K562 (cell line): ENCODE measurements around the gene KRT35. TPM values are rescaled to one million over a fixed set of nuclear protein-coding genes. Genes with fewer than 3 reads are reported as not detected.

Experiments used
- ATAC-seq: fragments of 200-7000 bp; cut with Tn5 transposase; 3 replicates; pipeline ENCODE4 v1.9.1; 2020; ENCODE audit warnings: moderate library complexity
- BruUV-seq: library from RNA; stranded (reverse); fragments of 400-500 nt; replicated peaks from 2 replicates; lab custom pipeline; 2021; lab: Mats Ljungman, UMichigan
- CTCF ChIA-PET: fragments of 300-600 bp; formaldehyde crosslinking; extraction: SDS; loops from one replicate; lab custom pipeline; 2021; ENCODE audit warnings: low intra/inter-chr PET ratio; lab: Yijun Ruan, JAX
- POLR2A ChIA-PET: fragments of 300-600, 350-650 bp; sonication (Branson Sonifier 250); formaldehyde crosslinking; extraction: SDS; loops from one replicate; lab custom pipeline; 2021; ENCODE audit warnings: antibody characterized with exemption, inconsistent platforms; lab: Yijun Ruan, JAX
- DNase-seq, 4 experiments: peaks; one replicate each; pipeline versions ENCODE4 v3.0.0 to v3.0.0-alpha.2; 2011 to 2018; ENCODE audit warnings: low spot score in 3 of 4, mixed read lengths in 3 of 4; ENCODE audit errors: extremely low read depth in 1 of 4
- FAIRE-seq: peaks from 2 replicates; lab custom pipeline; 2011; peaks lifted over from hg19 to GRCh38; lab: Jason Lieb, UNC
- H2AFZ ChIP-seq: 2 replicates; pipeline ENCODE4 v1.6.0; 2011; ENCODE audit warnings: low read depth, low read length, control low read depth, inconsistent platforms
- H3K27ac ChIP-seq: fragments of 200-600 bp; 3 replicates; pipeline ENCODE4 v1.8.0; 2011; ENCODE audit warnings: low read depth, mild to moderate bottlenecking, control low read depth, inconsistent platforms, low read length, moderate library complexity, mixed read lengths; ENCODE audit errors: extremely low read depth
- H3K27me3 ChIP-seq, 2 experiments: fragments of 300-600 bp in 1 of 2; 2 replicates in 1 of 2; 3 replicates in 1 of 2; pipeline versions ENCODE4 v1.6.0 to v1.8.0; 2011; ENCODE audit warnings: inconsistent platforms in 2 of 2, low read length in 2 of 2, mild to moderate bottlenecking in 1 of 2, mixed read lengths in 1 of 2, moderate library complexity in 1 of 2; ENCODE audit not compliant: control insufficient read depth in 2 of 2, insufficient read depth in 2 of 2
- H3K36me3 ChIP-seq: fragments of 300-600 bp; 3 replicates; pipeline ENCODE4 v1.8.0; 2011; ENCODE audit warnings: mild to moderate bottlenecking, low read length, inconsistent platforms; ENCODE audit not compliant: control insufficient read depth, insufficient read depth
- H3K4me1 ChIP-seq, 2 experiments: fragments of 200-600 bp in 1 of 2; replicated peaks in 1 of 2; 2 replicates in 1 of 2; 3 replicates in 1 of 2; pipeline versions ENCODE4 v1.5.1 to v1.8.0; 2011; ENCODE audit warnings: inconsistent platforms in 2 of 2, low read length in 2 of 2, mild to moderate bottlenecking in 1 of 2, mixed read lengths in 1 of 2, moderate library complexity in 1 of 2; ENCODE audit not compliant: control insufficient read depth in 2 of 2, insufficient read depth in 2 of 2
- H3K4me2 ChIP-seq: 2 replicates; pipeline ENCODE4 v1.6.1; 2011; ENCODE audit warnings: low read length, control low read depth, inconsistent platforms, mixed read lengths; ENCODE audit not compliant: insufficient read depth
- H3K4me3 ChIP-seq: fragments of 200-600 bp; sonication (generic), shearing (Covaris generic); 2 replicates; pipeline ENCODE4 v1.5.1; 2016; ENCODE audit warnings: control low read depth, inconsistent platforms
- H3K79me2 ChIP-seq: fragments of 200-600 bp; 3 replicates; pipeline ENCODE4 v1.8.0; 2011; ENCODE audit warnings: low read length, inconsistent platforms; ENCODE audit not compliant: control insufficient read depth, insufficient read depth
- H3K9ac ChIP-seq, 2 experiments: 2 replicates each; pipeline versions ENCODE4 v1.6.0 to v1.6.1; 2011; ENCODE audit warnings: low read depth in 2 of 2, low read length in 2 of 2, control low read depth in 1 of 2, inconsistent platforms in 1 of 2, mild to moderate bottlenecking in 1 of 2, mixed read lengths in 1 of 2; ENCODE audit not compliant: insufficient read depth in 1 of 2
- H3K9me1 ChIP-seq: one replicate; pipeline ENCODE4 v1.6.0; 2011; ENCODE audit warnings: inconsistent platforms, mild to moderate bottlenecking, low read length, moderate library complexity; ENCODE audit not compliant: control insufficient read depth, insufficient read depth
- H3K9me3 ChIP-seq: replicated peaks from 2 replicates; pipeline ENCODE4 v1.5.1; 2011; ENCODE audit warnings: low read depth, low read length, inconsistent platforms; ENCODE audit not compliant: control insufficient read depth, insufficient read depth
- H4K20me1 ChIP-seq: replicated peaks from 2 replicates; pipeline ENCODE4 v1.6.1; 2011; ENCODE audit warnings: low read length, inconsistent platforms, mixed read lengths; ENCODE audit not compliant: control insufficient read depth, insufficient read depth
- CBFA2T3 ChIP-seq: fragments of 450-650 bp; IDR thresholded peaks from 2 replicates; pipeline ENCODE4 v1.6.1; 2017
- CTCFL ChIP-seq: IDR thresholded peaks from 2 replicates; pipeline ENCODE4 v1.6.1; 2011; ENCODE audit warnings: borderline replicate concordance, low read depth, mild to moderate bottlenecking, moderate library complexity, low read length; ENCODE audit not compliant: insufficient read depth, poor library complexity, severe bottlenecking
- KDM1A ChIP-seq, 2 experiments: fragments of 450-650 bp; IDR thresholded peaks; 2 replicates each; pipeline ENCODE4 v1.6.1; 2016; ENCODE audit warnings: mild to moderate bottlenecking in 2 of 2
- KDM2B ChIP-seq: fragments of 250-450 bp; sonication (Bioruptor Pico); IDR thresholded peaks from 2 replicates; pipeline ENCODE4 v1.8.0; 2021; ENCODE audit warnings: mild to moderate bottlenecking, moderate library complexity
- NFIC ChIP-seq: fragments of 450-650 bp; IDR thresholded peaks from 2 replicates; pipeline ENCODE4 v1.6.1; 2017; ENCODE audit warnings: mild to moderate bottlenecking, inconsistent platforms
- POLR2H ChIP-seq: IDR thresholded peaks from 2 replicates; pipeline ENCODE4 v1.6.1; 2016; ENCODE audit warnings: missing genetic modification characterization, low read depth, mild to moderate bottlenecking, control low read depth, missing compliant biosample characterization, moderate library complexity
- POLR3A ChIP-seq: IDR thresholded peaks from 2 replicates; pipeline ENCODE4 v1.6.1; 2011; ENCODE audit warnings: borderline replicate concordance, mild to moderate bottlenecking, moderate library complexity; ENCODE audit not compliant: insufficient read length, insufficient read depth; ENCODE audit errors: extremely low read depth
- RBFOX2 ChIP-seq: fragments of 200-400 bp; formaldehyde crosslinking; IDR thresholded peaks from 2 replicates; pipeline ENCODE4 v1.6.1; 2017; ENCODE audit warnings: low read depth, mild to moderate bottlenecking, low read length, moderate library complexity
- RUNX1 ChIP-seq: sonication (generic); IDR thresholded peaks from 2 replicates; pipeline ENCODE4 v1.6.1; 2016; ENCODE audit warnings: antibody characterized with exemption, low read depth
- ZNF146 ChIP-seq: IDR thresholded peaks from one replicate; pipeline ENCODE4 v1.6.1; 2018; ENCODE audit warnings: missing compliant biosample characterization; ENCODE audit not compliant: unreplicated experiment
- WGBS: fragments of 100-300 bp; shearing (Covaris generic); methylation state at CpG from one replicate; pipeline ENCODE4 v1.1.6; 2016; ENCODE audit warnings: low coverage, mixed read lengths; ENCODE audit not compliant: insufficient coverage; ENCODE audit errors: missing lambda C conversion rate; 5-methylcytosine and 5-hydroxymethylcytosine counted together
- in situ Hi-C: fragments of 300-500 bp; cut with MboI; formaldehyde crosslinking; loops from 4 replicates; pipeline ENCODE4 v1.15.0; 2018; ENCODE audit warnings: inconsistent platforms, mixed read lengths
- intact Hi-C: fragments of 100-400 bp; cut with micrococcal nuclease; formaldehyde crosslinking; loops from 2 replicates; pipeline ENCODE4 v1.14.2; 2022
- polyA plus RNA-seq, 8 experiments: library from polyadenylated mRNA; depleted of rRNA in 4 of 8; stranded (reverse) in 5 of 8; unstranded in 3 of 8; fragments of >200 nt; fragmentation: Nextera tagmentation in 2 of 8; fragmentation: Illumina TruSeq in 1 of 8; extraction: Ambion mirVana in 2 of 8; extraction: Trizol in 1 of 8; gene quantifications; 2 replicates each; pipeline versions ENCODE4 v1.2.1 to v1.2.3, GENCODE V29; 2011 to 2014; ENCODE audit warnings: inconsistent platforms in 1 of 8, missing spikeins in 1 of 8
- total RNA-seq, 7 experiments: library from RNA; depleted of rRNA in 6 of 7; stranded (reverse); fragments of >200 nt in 6 of 7; fragmentation: Illumina TruSeq in 2 of 7; extraction: Trizol in 2 of 7; gene quantifications; 2 replicates each; pipeline versions ENCODE4 v1.2.1 to v1.2.3, GENCODE V29; 2011 to 2021; ENCODE audit warnings: low replicate concordance in 1 of 7
- TF ChIP-seq, protein P1 (sequence below): sonication (generic); formaldehyde crosslinking; IDR thresholded peaks from 2 replicates; pipeline ENCODE4 v1.8.0; 2022; ENCODE audit warnings: missing genetic modification reagents, mild to moderate bottlenecking, moderate library complexity, borderline replicate concordance
- TF ChIP-seq, protein P2 (sequence below): sonication (generic); formaldehyde crosslinking; IDR thresholded peaks from 2 replicates; pipeline ENCODE4 v1.8.1; 2023; ENCODE audit warnings: mild to moderate bottlenecking, missing genetic modification reagents

The KRT35 gene
- total and polyA plus RNA-seq, 9 of the 15 experiments (the other 6 are each of a cell fraction or from before 2014, with no cell fraction given), result not detected

DNA sequence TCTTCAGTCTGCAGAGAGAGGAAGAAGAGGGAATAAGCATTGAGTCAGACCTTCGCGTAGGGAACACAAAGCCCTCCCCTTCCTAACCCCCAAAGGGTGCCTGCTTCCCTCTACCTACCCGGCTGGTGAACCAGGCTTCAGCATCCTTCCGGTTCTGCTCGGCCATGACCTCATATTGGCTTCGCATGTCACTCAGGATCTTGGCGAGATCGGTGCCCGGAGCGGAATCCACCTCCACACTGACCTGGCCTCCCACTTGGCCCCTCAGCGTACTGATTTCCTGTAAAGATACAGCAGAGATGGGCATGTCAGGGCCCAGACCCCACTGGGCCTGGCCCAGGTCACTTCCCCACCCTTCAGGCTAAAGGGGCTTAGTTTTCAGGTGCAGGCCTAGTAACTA, 43.3 kb upstream of the KRT35 start (continued):
- TF ChIP-seq CTCFL (no peak), RUNX1 (no peak), KDM1A (IDR thresholded peaks at IDR 0.05) (no peak)

GRCh38 chr17:41523787-41524186, 42.8 kb upstream of the KRT35 start:
- WGBS, result 59% methylated on average over 19 of the region's 19 CpGs
- H3K9me3 ChIP-seq, result no peaks in the 10 kb centered on the region
- H3K4me1 ChIP-seq, result peaks cover 36 to 85% of the 10 kb centered on the region in 2 experiments
- ChIA-PET CTCF (no interaction called here), POLR2A (no interaction called here)
- H3K27me3 ChIP-seq, result no peaks in the 10 kb centered on the region
- no peak for DNase-seq
- FAIRE-seq, result no peak
- ATAC-seq, result no peak
- no peak overlapping the region for H3K4me3 ChIP-seq
- no peaks in the 10 kb centered on the region; the same call in 1 of the 2 replicates for H4K20me1 ChIP-seq
- TF ChIP-seq ZNF146 (no peak), KDM2B (CRISPR knock-in tag) (no peak), POLR3A (no peak), RBFOX2 (peak; percentile 17; the same call in 1 of the 2 replicates), NFIC (peak; percentile 32; the same call in 1 of the 2 replicates), CBFA2T3 (peak; percentile 21; the same call in 1 of the 2 replicates), POLR2H (tag) (no peak)
- TF ChIP-seq, protein P1, sequence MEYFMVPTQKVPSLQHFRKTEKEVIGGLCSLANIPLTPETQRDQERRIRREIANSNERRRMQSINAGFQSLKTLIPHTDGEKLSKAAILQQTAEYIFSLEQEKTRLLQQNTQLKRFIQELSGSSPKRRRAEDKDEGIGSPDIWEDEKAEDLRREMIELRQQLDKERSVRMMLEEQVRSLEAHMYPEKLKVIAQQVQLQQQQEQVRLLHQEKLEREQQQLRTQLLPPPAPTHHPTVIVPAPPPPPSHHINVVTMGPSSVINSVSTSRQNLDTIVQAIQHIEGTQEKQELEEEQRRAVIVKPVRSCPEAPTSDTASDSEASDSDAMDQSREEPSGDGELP (CRISPR knock-in tag), result peak; percentile 56; the same call in 1 of the 2 replicates
- TF ChIP-seq, protein P2, sequence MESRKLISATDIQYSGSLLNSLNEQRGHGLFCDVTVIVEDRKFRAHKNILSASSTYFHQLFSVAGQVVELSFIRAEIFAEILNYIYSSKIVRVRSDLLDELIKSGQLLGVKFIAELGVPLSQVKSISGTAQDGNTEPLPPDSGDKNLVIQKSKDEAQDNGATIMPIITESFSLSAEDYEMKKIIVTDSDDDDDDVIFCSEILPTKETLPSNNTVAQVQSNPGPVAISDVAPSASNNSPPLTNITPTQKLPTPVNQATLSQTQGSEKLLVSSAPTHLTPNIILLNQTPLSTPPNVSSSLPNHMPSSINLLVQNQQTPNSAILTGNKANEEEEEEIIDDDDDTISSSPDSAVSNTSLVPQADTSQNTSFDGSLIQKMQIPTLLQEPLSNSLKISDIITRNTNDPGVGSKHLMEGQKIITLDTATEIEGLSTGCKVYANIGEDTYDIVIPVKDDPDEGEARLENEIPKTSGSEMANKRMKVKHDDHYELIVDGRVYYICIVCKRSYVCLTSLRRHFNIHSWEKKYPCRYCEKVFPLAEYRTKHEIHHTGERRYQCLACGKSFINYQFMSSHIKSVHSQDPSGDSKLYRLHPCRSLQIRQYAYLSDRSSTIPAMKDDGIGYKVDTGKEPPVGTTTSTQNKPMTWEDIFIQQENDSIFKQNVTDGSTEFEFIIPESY (CRISPR knock-in tag), result peak; percentile 60; the same call in 1 of the 2 replicates
- H3K36me3 ChIP-seq, result peaks cover 33% of the 10 kb centered on the region; the same call in 1 of the 3 replicates
- peaks cover 28% of the 10 kb centered on the region for H3K79me2 ChIP-seq
- in situ Hi-C loops, result no loop called here
- H3K27ac ChIP-seq, result no peak overlapping the region
- intact Hi-C loops, result no loop called here
- H3K9me1 ChIP-seq, result no peaks in the 10 kb centered on the region
- TSS peak; percentile 31 for BruUV-seq
- no peak overlapping the region for H3K4me2 ChIP-seq
- peak overlapping the region in 1 of 2 experiments; percentile 1; a peak in 1 of 4 replicates for H3K9ac ChIP-seq
- H2AFZ ChIP-seq, result no peak overlapping the region
